Superior temporal gyrus (tissue), 1 donor: Measurements from ENCODE around the gene TEX2.
"Not testable (repeated sequence)": the region's sequence is repeated elsewhere in the genome, so short reads cannot be mapped to it uniquely, and the experiment has no call there.

Experiments used
- DNase-seq: peaks from one replicate; pipeline ENCODE4 v3.0.0-alpha.2; 2016; ENCODE audit errors: extremely low spot score

Gene TEX2

GRCh38 chr17:64182325-64183012 is 80.6 kb downstream of the TEX2 start:
- DNase-seq, result no peak

GRCh38 chr17:64180089-64181073 is 82.7 kb downstream of the TEX2 start:
- no peak for DNase-seq

GRCh38 chr17:64179024-64179423 is 84.0 kb downstream of the TEX2 start:
- not testable (repeated sequence) for DNase-seq

DNA sequence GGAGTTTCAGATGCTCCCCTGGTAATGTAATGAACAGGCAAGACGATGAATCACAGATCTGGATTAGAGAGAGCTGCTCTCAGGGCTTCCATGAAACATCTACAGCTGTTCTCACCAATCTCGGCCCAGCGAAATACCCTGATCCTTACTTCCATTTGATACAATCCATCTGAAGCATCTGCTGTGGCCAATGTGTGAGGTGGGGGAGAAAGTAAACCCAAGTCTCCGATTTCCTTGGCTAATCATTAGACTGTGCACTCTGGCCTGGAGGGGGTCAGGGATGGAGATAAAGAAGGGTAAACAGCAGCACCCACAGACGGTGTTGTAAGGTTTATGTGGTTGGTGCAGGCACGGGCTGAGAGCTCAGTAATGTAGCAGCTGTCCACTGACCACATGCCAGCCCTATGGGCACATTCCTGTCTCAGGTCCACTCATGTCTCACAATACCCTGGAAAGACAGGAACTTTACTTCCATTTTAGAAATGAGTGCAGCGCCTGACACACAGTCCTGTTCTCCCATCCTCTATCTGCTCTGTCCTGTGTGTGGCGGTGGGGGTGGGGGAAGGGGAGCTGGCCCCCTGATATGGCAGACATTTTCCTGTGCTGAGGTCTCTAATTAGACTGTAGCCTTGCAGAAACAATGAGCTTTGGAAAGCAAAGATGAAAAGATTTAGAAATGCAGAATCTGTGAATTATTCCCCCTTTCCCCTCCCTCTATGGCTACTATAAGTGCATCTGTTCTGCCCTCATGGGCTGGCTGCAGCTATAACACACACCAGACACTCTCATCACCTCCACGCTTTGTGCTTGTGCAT is 84.8 kb downstream of the TEX2 start:
- no peak for DNase-seq

DNA sequence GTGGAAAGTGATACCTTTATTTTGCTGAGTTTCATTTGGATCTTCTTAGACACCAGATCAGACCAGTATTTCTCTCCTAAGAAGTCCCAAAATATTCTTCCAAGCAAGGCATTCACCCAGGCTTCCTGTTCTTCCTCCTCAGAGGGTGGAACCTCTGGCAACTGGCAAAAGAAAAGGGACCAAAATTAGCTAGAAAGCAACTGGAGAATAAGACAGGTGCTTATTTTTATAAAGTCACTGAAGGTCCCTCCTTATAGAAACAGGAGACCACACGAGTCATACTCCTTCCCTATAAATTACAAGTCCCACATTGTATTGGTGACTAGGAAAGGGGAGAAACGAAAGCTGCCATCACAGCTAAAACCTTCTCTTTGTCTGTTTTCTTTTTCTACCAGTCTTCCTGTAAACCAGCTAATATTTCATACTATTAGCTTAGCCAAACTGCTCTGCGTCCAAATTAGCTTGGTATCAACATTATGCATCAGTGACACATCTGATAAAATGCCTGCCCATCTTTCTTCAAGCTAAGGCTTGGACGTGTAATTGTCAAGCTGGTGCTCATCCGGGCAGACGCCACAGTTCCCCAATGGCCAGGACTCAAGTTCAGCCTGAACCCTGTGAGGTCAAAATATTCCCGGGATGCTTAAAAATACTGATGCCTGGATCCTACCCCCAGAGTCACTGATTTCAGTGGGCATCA is 85.6 kb downstream of the TEX2 start:
- no peak for DNase-seq

GRCh38 chr17:64176556-64176955 is 86.5 kb downstream of the TEX2 start:
- no peak for DNase-seq

DNA sequence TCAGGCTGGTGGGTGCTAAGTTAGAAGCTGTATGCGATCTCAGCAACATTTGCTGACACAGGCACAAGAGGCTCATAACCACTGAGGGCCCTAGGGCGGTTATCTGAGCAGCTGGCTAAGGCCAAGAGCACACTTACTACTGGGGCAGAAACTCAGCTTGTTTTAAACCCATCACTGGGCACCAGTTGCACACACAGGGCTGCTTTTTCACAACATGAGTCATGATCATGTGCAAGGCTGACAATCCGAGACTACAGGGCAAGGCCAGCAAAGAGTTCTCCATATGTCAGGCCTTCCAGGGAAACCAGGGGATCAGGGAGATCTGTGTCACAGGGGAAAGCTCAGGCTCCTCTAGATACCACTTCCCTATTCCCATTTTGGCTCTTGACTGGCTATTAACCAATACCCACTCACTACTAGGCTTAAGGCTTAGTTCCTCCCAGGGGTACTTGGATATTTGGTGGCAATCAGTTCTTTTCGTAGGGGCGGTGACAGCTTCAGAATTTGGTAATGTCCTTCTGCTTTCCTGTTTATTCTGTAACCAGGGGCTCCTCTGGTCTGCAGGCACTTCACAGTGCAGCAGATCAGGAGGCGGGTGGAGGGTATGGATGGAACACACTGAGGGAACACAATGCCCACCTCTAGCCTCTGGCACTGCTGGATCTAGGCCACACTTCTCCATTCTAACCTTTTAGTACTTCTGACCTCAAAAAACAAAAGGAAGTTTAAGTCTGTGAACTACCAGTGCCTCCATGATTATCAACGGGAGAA is 88.2 kb downstream of the TEX2 start:
- DNase-seq, result peak; percentile 85

GRCh38 chr17:64173646-64174045 is 89.4 kb downstream of the TEX2 start:
- no peak for DNase-seq

DNA sequence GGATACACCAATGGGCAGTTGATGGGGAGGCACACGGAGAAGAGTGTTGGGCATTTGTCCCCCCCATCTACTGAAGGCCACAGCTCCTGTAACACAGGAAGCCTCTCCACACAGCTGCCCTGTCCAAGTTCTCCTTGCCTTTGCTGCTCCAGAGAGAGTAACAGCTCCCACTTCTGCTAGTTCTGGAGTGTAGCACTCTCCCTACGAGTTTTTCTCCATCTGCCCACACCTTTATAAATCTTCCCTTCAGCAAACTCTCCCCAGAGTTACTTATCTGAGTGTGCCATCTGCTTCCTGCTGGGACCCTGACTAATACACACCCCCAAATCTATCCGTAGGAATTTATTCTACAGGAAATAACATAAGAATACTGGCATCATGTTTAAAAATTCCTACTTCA is 90.5 kb downstream of the TEX2 start:
- DNase-seq, result no peak

- no peak for DNase-seq
Observed at GRCh38 chr17:64171041-64171440, 92.0 kb downstream of the TEX2 start.

DNA sequence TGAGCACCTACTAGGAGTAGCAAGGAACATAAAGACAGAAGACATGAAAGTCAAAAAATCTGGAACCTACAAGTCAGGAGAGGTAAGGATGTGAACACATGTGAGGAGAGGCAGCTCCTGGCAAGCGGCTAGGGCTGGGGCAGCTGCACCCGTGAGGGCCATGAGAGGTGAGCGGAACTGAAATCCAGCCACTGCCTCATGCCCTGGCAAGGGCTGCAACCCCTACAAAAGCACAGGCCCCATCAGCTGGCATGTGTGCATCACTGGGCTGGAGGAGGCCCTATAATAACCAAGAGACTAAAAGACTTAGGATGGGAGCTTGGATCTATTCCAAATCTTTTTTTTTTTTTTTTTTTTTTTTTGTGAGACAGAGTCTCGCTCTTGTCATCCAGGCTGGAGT is 92.8 kb downstream of the TEX2 start:
- DNase-seq, result no peak

- not testable (repeated sequence) for DNase-seq
Observed at GRCh38 chr17:64167666-64168065, 95.4 kb downstream of the TEX2 start.

GRCh38 chr17:64166876-64167275 is 96.2 kb downstream of the TEX2 start:
- no peak for DNase-seq

DNA sequence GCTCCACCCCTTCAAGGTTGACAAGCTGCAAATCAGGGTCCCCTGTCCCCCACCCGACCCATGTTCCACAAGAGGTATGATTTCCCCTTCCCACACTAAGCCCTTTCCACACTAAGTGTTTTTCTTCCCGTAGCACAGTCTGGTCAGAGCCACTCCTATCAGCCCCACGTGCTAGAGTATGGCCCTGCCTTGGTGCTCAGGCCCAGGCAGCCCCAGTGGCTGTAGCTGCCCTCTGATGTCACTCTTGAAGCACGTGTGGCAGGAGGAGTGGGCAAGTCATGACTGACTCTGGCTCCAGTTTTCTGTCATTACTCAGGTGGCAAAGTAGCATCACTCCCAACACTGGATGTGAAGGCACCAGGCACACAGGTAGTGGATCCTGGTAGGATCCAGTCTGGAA is 97.7 kb downstream of the TEX2 start:
- DNase-seq, result no peak

DNA sequence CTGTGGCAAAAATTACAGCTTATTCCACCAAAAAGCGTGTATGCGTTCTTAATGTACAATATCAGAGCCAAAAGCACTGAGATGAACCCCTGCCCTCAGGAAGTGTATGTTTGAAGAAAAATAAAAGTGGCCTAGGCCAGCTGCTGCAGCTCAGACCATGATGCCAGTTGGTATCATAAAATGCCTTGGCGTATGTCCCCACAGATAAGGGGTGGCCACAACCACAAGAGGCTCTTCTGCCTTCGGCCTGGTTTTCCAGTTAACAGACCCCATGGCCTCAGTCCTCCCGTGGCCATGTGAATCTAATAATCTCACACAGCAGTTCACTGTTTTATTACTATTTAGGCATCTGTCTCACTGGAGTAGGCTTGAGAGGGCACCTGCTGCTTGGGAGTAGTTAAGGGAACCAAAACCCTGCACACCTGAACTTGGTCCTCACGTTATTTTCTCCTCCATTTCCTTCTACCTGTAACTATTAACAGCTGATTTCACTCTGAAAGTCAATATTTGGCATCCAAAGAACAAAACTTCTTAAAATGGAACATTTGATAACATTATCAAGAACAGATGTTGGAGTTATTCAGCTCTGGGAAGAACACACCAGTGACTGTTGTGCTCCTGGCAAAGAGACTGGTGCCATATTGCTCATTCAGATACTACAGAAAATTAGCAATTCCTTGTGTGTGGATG is 98.3 kb downstream of the TEX2 start:
- no peak for DNase-seq

- DNase-seq, result no peak
Observed at GRCh38 chr17:64163468-64163867, 99.6 kb downstream of the TEX2 start.

GRCh38 chr17:64162554-64162953 is 100.5 kb downstream of the TEX2 start:
- no peak for DNase-seq

DNA sequence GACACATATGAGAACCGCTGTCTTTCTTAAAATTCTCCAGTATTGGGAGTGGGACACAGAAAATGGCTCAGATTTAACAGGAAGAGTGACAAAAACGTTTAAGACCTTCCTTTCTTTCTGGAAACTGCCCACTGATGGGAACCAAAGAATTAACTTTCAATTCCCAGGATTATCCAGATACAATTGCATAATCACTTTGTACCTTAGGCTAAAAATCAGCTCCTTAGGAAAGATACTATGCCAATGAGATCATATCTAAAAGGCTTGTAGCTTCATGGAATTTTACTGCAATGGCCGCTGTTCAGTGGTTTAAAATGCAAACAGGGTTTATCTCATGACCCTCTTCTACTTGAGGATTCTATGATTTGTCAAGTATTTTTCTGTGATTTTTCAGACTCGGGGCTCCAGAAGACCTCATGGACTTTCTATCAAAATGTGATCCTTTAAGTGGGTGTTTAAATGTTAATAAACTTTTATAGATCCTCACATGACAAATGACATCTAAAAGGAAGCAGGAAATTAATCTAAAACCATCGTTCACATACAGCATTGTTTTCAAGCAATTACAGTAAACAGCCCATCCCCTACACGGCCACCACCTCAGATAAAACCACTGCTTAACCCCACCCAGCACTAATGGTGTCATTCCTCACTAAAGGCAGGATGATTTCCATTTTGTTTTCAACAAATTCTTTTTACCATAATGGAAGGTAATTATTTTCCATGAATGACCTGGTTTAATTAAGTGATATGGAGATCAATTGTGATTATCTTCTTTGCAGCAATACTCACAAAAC is 101.5 kb downstream of the TEX2 start:
- no peak for DNase-seq

DNA sequence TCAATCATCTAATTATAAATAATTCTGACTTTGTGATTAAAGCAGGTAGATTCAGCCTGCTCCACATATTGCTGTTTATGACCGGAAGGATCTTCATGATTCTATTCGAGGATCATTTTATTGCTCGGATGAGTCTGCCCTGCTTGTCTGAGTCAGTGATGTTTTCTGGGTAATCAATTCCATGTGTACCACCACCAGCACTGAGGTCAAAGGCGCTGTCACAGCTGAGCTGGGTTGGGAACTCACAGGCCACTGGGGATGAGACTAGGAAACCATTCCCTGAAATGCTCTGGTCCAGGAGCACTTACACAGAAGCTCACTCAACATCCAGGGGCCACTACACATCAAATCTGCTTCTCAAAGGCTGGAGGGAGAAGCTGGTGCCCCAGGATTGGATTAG is 102.7 kb downstream of the TEX2 start:
- DNase-seq, result no peak
